GM21737 (cell line): Measurements from ENCODE around the gene ASB10.

Experiments used
- ATAC-seq: cut with Tn5 transposase; IDR thresholded peaks from one replicate; pipeline ENCODE4 v1.9.1; 2021; ENCODE audit warnings: mild to moderate bottlenecking, moderate library complexity; ENCODE audit not compliant: unreplicated experiment

The ASB10 gene

DNA sequence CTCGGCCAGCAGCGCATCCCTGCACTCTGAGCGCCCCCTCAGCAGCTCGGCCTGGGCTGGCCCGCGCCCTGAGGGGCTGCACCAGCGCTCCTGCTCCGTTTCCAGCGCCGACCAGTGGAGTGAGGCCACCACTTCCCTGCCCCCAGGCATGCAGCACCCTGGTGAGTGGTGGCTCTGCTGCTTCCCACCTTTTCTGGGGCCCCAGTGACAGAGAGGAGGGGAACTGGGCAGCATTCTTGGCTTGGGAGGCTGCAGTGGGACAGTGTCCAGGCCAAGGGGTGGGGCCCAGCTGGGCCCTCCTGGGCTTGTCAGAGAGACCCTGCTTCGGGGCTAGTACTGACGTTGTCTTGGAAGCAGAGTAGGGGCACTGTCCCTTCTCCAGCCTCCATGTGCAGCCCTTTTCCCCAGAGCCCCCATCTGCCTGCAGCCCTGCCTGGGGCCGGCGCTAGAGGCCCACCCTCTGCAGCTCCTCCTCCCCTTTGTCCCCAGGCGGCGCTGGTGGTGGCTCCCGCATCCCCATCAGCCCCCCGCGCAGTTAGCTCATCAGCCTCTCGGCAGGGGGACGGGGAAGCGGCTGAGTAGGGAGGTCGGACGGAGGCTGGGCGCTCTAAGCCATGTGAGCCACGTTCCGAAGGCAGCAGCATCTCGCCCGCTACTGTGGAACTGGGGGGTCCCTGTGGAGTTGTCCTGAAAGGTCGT lies 48.7 kb downstream of the ASB10 start:
- ATAC-seq: no peak

- ATAC-seq: no peak
These were observed 49.3 kb downstream of the ASB10 start for GRCh38 chr7:151137791-151138152.

GRCh38 chr7:151137076-151137675 lies 49.9 kb downstream of the ASB10 start:
- no peak for ATAC-seq

DNA sequence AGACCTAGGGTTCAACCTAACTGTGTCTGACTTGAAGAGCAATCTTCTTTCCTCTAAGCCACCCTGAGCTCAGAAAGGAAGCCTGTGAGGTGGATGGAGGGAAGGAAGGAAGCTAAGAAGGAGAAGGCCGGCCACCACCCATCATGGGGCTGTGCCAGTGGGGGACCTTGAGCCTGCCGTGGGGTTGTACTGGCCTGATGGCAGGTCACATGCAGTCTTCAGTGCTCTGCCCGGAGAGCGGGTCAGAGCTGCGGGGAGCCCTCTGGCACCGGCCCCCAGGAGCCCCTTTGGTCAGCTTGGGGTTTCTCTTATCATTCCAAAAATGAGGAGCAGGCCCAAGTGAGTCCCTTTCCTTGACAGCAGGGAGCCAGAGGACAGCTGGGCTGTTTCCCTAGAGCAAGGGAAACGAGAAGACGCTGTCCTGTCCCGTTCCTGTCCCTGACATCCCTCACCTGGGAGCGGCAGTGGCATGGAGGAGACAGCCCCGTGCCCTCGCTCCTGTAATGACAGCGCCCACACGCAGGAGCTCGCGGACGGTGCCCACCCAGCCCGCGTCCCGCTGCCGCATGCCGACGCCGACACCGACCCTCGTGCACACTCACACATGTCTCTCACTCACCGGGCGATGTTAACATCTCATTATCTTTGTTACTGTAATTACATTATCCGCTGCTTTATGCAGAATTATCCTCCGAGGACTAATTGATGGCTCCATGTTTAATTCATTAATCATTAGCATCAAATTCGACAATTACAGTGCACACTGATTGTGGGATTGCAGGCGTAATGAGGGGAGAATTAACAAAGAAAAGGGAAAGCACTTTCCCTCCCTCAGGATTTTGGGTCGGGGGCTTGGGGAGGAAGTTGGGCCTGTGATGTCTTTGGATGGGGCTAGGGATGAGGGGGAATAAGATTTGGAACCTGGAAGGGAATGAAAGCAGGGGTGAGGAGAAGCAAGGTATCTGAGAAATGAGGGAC lies 50.9 kb downstream of the ASB10 start:
- ATAC-seq: no peak

GRCh38 chr7:151135525-151135845 lies 51.6 kb downstream of the ASB10 start:
- ATAC-seq: no peak

GRCh38 chr7:151134743-151135524 lies 52.1 kb downstream of the ASB10 start:
- ATAC-seq: no peak

- no peak for ATAC-seq
These were observed 52.9 kb downstream of the ASB10 start for GRCh38 chr7:151133986-151134742.

- ATAC-seq: no peak
These were observed 53.6 kb downstream of the ASB10 start for GRCh38 chr7:151133266-151133985.

- ATAC-seq: no peak
These were observed 54.4 kb downstream of the ASB10 start for GRCh38 chr7:151132461-151133205.

GRCh38 chr7:151131592-151132293 lies 55.3 kb downstream of the ASB10 start:
- ATAC-seq: no peak

DNA sequence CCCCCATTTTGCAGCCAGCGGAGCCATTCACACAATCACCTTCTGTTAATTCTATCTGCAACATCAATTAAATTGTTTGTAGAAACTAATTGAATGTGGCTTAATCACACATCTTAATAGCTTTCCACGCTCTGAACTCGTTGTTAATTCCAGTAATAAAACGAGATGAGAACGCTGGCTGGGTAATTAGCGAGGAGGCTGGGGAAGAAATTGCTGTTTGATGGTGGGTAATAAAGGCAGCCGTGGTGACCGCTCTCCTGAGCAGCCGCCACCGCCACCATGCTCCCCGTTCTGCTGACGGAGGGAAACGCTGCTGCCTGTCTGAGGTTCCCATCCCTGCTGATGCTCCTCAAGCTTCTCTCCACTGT lies 55.8 kb downstream of the ASB10 start:
- no peak for ATAC-seq

DNA sequence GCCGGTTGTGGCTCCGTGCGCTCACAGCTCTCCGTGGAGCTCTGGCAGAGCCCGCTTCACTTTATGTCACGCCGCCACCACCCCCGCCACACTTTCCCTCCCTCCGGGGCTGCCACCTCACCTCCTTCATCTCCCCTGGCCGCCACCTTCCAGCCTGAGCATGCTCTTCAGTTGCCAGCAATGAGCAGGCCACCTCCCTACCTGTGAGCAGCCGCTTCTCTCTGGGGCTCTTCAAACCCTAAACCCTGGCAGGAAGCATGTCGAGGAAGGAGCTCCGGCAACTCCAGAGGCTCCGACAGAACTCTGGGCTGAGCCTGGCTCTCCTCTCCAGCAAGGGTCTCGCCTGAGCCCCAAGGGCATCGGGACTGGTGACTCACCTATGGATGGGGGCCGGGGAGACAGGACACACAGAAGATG lies 56.3 kb downstream of the ASB10 start:
- ATAC-seq: no peak

- ATAC-seq: no peak
These were observed 57.0 kb downstream of the ASB10 start for GRCh38 chr7:151129960-151130591.

- no peak for ATAC-seq
These were observed 57.7 kb downstream of the ASB10 start for GRCh38 chr7:151129117-151129959.

- ATAC-seq: no peak
These were observed 58.3 kb downstream of the ASB10 start for GRCh38 chr7:151128716-151129115.

GRCh38 chr7:151128144-151128543 lies 58.9 kb downstream of the ASB10 start:
- no peak for ATAC-seq

DNA sequence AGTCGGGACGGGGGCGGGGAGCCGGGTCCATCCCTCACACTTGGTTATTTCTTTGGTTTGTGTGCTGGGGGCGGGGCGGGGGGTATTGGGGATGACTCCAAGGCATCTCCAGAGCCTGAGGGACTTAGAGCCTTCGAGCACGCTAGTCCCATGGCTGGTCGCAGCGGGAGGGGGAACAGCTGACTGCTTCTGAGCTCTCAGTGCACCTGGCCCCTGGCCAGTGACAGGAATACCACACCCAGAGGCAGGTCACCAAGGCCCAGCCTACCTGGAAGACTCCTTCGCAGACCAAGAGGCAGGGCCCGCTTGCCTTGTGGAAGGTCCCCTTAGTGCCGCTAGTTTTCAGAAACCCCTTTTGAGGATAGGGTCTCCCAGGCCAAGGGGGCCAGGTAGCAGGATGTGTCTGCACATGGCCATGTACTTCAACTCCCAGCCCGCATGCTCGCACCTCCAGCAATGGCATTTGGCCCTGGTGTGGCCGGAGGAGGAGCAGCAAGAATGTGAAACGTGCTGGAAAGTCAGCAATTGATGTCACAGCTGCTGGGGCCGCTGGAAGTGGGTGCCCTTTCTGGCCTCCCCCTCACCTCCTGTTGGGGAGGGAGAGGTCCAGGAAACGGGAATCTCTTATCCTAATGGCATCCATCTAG lies 60.4 kb downstream of the ASB10 start:
- ATAC-seq: no peak
